Gastrocnemius medialis (tissue), 4 donors: Measurements from ENCODE around the gene DEPP1.

ENCODE experiments used
- CTCF ChIP-seq, 5 experiments: fragments of 450-650 bp in 3 of 5; fragments of 200-600 bp in 2 of 5; sonication (generic) in 2 of 5; IDR thresholded peaks in 4 of 5; conservative IDR thresholded peaks in 1 of 5; 1 replicate in 4 of 5; 2 replicates in 1 of 5; pipeline ENCODE4 v1.5.1; 2016 to 2019; ENCODE audit warnings: antibody characterized with exemption in 5 of 5, mild to moderate bottlenecking in 3 of 5, moderate library complexity in 3 of 5
- POLR2A ChIP-seq, 2 donors: fragments of 450-650 bp; IDR thresholded peaks; one replicate each; pipeline ENCODE4 v1.6.1; 2017; ENCODE audit warnings: antibody characterized with exemption in 2 of 2, mild to moderate bottlenecking in 2 of 2, moderate library complexity in 2 of 2

DNA sequence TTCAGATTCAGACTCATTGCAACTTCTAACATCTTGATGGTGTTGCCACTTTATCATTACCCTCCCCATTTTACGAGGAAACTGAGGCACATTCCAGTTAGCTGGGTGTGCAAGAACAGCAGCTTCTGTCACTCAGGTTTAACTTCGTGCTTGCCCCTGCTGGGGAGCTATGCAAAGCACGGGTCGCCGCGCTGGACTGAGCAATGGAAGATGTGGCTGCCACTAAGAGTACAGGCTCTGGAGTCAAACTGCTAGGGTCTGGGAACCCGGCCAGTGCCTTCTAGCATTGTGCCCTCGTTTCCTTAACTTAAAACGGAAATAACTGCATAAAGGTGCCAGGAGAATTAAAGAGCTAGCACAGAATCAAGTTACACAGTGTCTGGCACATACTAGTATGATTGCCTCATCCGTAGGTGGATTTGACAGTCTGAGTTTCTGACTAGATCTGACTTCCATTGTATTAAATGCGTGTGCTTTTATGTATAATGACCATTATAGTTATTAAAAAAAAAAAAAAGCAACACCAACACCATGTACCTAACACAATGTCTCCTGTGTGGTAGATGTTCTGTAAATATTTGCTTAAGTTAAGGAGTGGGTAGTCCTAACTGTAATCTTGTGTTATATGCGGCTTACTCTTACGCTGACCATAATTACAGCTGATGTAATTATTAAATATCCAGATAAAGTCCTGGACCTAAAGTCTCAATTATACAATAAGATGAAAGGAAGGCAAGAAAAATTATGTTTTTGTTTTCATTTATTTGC is 23.0 kb upstream of the DEPP1 start:
- TF ChIP-seq CTCF (IDR thresholded peaks at IDR 0.05 in 4 of 5, conservative IDR thresholded peaks at IDR 0.05 in 1 of 5) (peak in 1 of 5 experiments; percentile 7), POLR2A (IDR thresholded peaks at IDR 0.05) (peak in 1 of 2 donors; percentile 5)
